GM19455 (cell line): ENCODE results near the gene BLCAP.
"Not testable (repeated sequence)": the region's sequence is repeated elsewhere in the genome, so short reads cannot be mapped to it uniquely, and the experiment has no call there.

Experiments
- ATAC-seq: cut with Tn5 transposase; IDR thresholded peaks from one replicate; pipeline ENCODE4 v1.9.1; 2021; ENCODE audit not compliant: unreplicated experiment

The BLCAP gene

DNA sequence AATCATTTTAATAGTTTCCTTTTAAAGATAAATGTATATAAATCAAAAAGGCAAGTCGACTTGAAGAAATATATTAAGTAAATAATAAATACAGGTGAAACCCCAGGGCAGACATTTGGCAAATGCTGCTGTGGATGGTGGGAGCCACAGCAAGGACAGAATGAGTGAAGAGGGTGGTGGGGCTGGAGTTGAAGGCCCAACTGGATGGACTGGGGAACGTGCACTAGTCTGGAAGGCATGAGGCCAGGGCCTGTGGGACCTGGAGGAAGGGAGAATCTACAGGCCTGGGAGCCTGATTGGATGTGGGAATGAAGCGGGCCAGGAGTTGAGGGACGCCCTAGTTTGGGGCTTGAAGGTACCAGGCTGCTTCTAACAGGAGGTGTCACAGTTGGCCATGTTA is 30.6 kb upstream of the BLCAP start:
- no peak for ATAC-seq

DNA sequence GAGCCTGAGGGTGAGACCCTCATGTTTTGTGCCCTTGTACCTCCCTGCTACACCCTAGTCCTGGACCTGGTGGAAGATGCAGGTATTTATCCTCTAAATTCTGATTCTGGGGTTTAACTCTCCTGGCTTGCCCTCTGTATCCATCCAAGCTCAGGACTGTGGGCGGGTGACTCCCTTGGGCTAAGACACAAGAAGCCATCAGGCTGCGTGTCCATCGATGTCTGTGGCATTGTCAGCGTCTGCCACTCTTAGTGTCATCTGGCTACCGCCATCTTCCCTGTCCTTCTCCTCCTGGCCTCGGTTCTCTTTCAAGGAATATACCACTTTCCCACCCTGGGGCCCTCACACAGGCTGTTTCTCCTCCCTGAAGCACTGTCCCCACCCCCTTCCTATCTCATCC is 28.9 kb upstream of the BLCAP start:
- no peak for ATAC-seq

DNA sequence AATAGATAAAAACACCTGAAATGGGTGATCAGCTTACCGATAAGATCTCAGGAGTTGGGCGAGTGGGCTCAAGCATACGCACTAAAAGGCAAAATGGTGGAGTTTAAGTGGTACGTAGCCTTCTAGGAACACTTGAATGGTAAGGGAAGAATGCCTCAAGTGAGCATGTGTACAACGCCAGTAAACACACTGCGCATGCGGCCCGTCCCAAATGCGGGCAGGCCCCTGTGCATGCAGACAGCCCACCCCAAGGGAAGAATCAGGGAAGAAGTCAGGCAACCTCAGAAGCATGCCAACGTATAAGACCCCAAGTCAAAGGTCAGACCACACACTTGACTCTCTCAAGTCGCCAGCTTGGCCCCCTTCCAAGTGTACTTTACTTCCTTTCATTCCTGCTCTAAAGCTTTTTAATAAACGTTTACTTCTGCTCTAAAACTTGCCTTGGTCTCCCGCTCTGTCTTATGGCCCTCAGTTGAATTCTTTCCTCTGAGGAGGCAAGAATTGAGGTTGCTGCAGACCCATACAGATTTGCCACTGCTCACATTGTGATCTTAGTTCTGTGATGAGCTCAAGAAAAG is 27.1 kb upstream of the BLCAP start:
- not testable (repeated sequence) for ATAC-seq

GRCh38 chr20:37552415-37552814 is 24.7 kb upstream of the BLCAP start:
- ATAC-seq: no peak

DNA sequence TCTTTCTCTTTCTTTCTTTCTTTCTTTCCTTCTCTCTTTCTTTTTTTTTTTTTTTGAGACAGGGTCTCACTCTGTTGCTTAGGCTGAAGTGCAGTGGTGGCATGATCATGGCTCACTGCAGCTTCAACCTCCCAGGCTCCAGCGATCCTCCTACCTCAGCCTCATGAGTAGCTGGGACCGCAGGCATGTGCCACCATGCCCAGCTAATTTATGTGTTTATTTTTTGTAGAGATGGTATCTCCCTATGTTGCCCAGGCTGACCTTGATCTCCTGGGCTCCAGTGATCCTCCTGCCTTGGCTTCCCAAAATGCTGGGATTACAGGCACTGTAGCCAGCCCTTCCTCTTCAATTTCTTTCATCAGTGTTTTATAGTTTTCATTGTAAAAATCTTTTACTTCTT is 24.0 kb upstream of the BLCAP start:
- not testable (repeated sequence) for ATAC-seq

- ATAC-seq: not testable (repeated sequence)
Measured at GRCh38 chr20:37550101-37550920, 22.6 kb upstream of the BLCAP start.

DNA sequence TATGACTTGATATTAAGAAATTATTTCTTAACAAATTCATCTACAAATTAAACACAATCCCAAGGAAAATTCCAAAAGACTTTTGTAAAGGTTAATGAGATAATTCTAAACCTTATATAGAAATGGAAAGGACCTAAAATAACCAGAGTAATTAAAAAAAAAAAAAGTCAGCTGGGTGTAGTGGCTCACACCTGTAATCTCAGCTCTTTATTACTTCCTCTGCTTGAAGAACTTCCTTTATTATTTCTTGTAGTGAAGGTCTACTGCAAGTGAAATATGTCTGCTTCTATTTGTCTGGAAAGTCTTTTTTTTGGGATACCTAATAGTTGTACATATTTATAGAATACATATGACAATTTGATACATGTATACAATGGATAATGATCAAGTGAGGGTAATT is 20.2 kb upstream of the BLCAP start:
- ATAC-seq: no peak

DNA sequence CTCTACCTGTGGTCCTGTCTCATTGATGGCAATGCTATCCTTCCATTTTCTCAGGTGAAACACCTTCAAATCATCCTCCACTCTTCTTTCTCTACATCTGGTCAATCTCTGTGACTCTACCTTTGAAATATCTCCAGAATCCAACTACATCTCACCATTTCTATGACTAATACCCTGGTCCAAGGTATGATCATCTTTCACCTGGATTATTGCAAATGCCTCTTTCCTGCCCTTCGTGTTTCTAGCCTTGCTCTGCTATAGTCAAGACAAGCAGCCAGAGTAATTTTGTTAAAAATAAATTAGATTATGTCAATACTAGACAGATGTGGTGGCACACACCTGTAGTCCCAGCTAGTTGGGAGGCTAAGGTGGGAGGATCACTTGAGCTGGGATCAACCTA is 17.8 kb upstream of the BLCAP start:
- ATAC-seq: no peak

GRCh38 chr20:37544386-37544785 is 16.7 kb upstream of the BLCAP start:
- no peak for ATAC-seq

- no peak for ATAC-seq
Measured at GRCh38 chr20:37543828-37544227, 16.2 kb upstream of the BLCAP start.

- no peak for ATAC-seq
Measured at GRCh38 chr20:37542281-37542680, 14.6 kb upstream of the BLCAP start.

- no peak for ATAC-seq
Measured at GRCh38 chr20:37541326-37541725, 13.7 kb upstream of the BLCAP start.

DNA sequence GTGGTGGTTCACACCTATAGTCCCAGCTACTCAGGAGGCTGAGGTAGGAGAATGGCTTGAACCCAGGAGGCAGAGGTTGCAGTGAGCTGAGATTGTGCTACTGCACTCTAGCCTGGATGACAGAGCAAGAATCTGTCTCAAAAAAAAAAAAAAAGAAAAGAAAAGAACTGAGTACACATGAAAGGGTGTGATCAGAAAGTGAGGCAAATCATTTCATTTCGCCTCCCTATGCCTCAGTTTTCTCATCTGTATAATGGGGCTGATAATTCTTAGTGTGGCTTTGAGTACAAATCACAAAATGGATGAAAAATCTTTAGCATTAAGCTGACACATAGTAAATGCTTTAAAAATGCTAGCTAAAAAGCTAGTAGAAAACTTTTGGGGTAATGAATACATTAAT is 13.2 kb upstream of the BLCAP start:
- not testable (repeated sequence) for ATAC-seq

DNA sequence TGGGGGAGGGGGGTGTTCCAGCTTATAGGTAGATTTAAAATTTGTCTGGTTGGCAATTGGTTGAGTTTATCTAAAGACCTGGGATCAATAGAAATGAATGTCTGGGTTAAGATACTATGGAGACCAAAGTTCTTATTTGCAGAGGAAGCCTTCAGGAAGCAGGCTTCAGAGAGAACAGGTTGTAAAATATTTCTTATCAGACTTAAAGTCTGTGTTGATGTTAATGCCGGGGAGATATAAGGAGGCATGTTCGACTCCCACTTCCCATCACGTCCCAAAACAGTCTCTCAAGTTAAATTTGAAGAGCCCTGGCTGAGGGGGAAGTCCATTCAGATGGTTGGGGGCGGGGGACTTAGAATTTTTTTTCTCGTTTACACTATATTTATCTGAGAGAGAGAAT is 12.3 kb upstream of the BLCAP start:
- no peak for ATAC-seq

DNA sequence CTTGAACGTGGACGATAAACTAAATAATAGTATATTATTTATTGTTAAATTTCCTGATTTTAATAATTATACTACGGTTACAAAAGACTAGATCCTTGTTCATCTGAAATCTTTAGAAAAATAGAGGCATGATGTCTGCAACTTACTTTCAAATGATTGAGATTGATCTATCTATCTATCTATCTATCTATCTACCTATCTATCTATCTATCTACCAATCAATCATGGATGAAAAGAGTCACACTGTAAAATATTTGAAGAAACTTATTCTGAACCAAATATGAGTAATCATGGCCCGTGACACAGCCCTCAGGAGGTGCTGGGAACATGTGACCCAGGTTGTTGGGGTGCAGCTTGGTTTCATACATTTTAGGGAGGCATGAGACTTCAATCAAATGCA is 11.7 kb upstream of the BLCAP start:
- no peak for ATAC-seq

- ATAC-seq: no peak
Measured at GRCh38 chr20:37538003-37538402, 10.3 kb upstream of the BLCAP start.

GRCh38 chr20:37537505-37537904 is 9.8 kb upstream of the BLCAP start:
- ATAC-seq: no peak

- ATAC-seq: no peak
Measured at GRCh38 chr20:37535443-37536132, 7.9 kb upstream of the BLCAP start.

GRCh38 chr20:37534401-37535157 is 6.9 kb upstream of the BLCAP start:
- no peak for ATAC-seq

- no peak for ATAC-seq
Measured at GRCh38 chr20:37533154-37533715, 5.6 kb upstream of the BLCAP start.

DNA sequence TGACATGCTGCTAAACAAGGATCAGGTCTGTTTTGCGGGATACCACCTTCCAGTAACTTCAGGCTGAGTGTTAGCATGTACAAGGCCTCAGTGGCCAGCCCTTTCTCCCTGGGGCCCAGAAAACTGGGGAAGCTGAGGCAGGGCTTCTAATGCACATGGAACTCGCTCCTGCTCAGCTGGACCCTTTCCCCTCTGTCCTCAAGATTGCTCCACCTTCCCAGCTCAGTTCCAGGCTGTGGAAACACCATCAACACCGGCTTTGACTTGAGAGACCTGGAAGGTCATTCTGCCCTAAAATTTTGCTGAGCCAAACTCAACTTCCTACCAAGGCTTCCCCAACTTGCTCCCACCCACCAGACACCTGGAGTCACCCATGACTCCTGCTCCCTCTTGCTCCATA is 4.2 kb upstream of the BLCAP start:
- no peak for ATAC-seq
